ENCODE results near the gene ZSCAN21. TPM values are rescaled to one million over a fixed set of nuclear protein-coding genes. Genes with fewer than 3 reads are reported as not detected.

ZSCAN21 gene
- total and polyA plus RNA-seq, 2 experiments from 2014 or later: 3.4 to 8.2 TPM

GRCh38 chr7:100100420-100101015 lies 50.9 kb downstream of the ZSCAN21 start:
- Histone ChIP-seq H3K4me3 (peak overlapping the region; percentile 94), H4K20me1 (ENCODE audit: insufficient read depth) (no peaks in the 10 kb centered on the region), H3K4me1 (ENCODE audit: insufficient read depth) (peaks cover 5% of the 10 kb centered on the region; the same call in 1 of the 2 replicates), H3K27me3 (replicated peaks; ENCODE audit: insufficient read depth) (no peaks in the 10 kb centered on the region), H2AFZ (peak overlapping the region; percentile 61), H3F3A (ENCODE audit: insufficient read depth) (peaks cover 9% of the 10 kb centered on the region; the same call in 1 of the 2 replicates), H3K9me2 (ENCODE audit: insufficient read depth) (no peaks in the 10 kb centered on the region), H3K36me3 (ENCODE audit: low read depth) (peaks cover 31% of the 10 kb centered on the region; the same call in 1 of the 2 replicates), H3K4me2 (ENCODE audit: unreplicated experiment) (peak overlapping the region; percentile 99), H3K79me2 (ENCODE audit: insufficient read depth) (peaks cover 59% of the 10 kb centered on the region), H3K9me3 (ENCODE audit: low read depth) (no peaks in the 10 kb centered on the region), H3K9ac (peak overlapping the region; percentile 86), H3K27ac (peak overlapping the region; percentile 90)
- TF ChIP-seq EZH2 (IDR thresholded peaks at IDR 0.05; ENCODE audit: insufficient read depth, poor library complexity, severe bottlenecking) (no peak), EZH2phosphoT487 (IDR thresholded peaks at IDR 0.05; ENCODE audit: insufficient read depth, low read depth) (no peak)
- peak; percentile 98 for DNase-seq
- 0 to 1% methylated on average over 43 to 61 of the region's 61 CpGs for WGBS, 2 experiments (ENCODE audit: low coverage in 1 of 2, low lambda C conversion rate in 2 of 2, missing lambda C conversion rate in 2 of 2)
- in situ Hi-C loops (cut with MboI): no loop called here

- H3K27ac ChIP-seq: peak within 1 kb of the TSS; percentile 90
- H3K27me3 ChIP-seq (replicated peaks; ENCODE audit: insufficient read depth): no peaks in the 10 kb centered on the region
- no peaks in the 10 kb centered on the region for H3K9me2 ChIP-seq (ENCODE audit: insufficient read depth)
- peaks cover 5% of the 10 kb centered on the region; the same call in 1 of the 2 replicates for H3K4me1 ChIP-seq (ENCODE audit: insufficient read depth)
- H4K20me1 ChIP-seq (ENCODE audit: insufficient read depth): no peaks in the 10 kb centered on the region
- TF ChIP-seq EZH2phosphoT487 (IDR thresholded peaks at IDR 0.05; ENCODE audit: insufficient read depth, low read depth) (no peak), EZH2 (IDR thresholded peaks at IDR 0.05; ENCODE audit: insufficient read depth, poor library complexity, severe bottlenecking) (no peak)
- no peaks in the 10 kb centered on the region for H3K9me3 ChIP-seq (ENCODE audit: low read depth)
- peak within 1 kb of the TSS; percentile 99 for H3K4me2 ChIP-seq (ENCODE audit: unreplicated experiment)
- H3F3A ChIP-seq (ENCODE audit: insufficient read depth): peaks cover 4% of the 10 kb centered on the region; the same call in 1 of the 2 replicates
- H3K9ac ChIP-seq: peak within 1 kb of the TSS; percentile 86
- peak within 1 kb of the TSS; percentile 94 for H3K4me3 ChIP-seq
- H3K36me3 ChIP-seq (ENCODE audit: low read depth): peaks cover 29% of the 10 kb centered on the region; the same call in 1 of the 2 replicates
- DNase-seq: peak; percentile 99
- in situ Hi-C loops (cut with MboI): no loop called here
- peak within 1 kb of the TSS; percentile 71 for H2AFZ ChIP-seq
- H3K79me2 ChIP-seq (ENCODE audit: insufficient read depth): peaks cover 52% of the 10 kb centered on the region
- whole genome bisulfite sequencing, 2 experiments (ENCODE audit: low coverage in 1 of 2, low lambda C conversion rate in 2 of 2, missing lambda C conversion rate in 2 of 2): 0 to 1% methylated on average over 70 to 76 of the region's 80 CpGs
Measured at GRCh38 chr7:100101016-100101862, 51.7 kb downstream of the ZSCAN21 start, which contains the start of the genes AP4M1 and MCM7. Gene AP4M1, plus strand, starts transcription at chr7:100101643. Its CDS starts 72 bp downstream, at chr7:100101715. Gene MCM7, minus strand, starts transcription at chr7:100101397. Its CDS starts 103 bp downstream, at chr7:100101294.

GRCh38 chr7:100102950-100103840 lies 53.6 kb downstream of the ZSCAN21 start:
- Histone ChIP-seq H3K4me2 (ENCODE audit: unreplicated experiment) (no peak overlapping the region), H3K4me3 (no peak overlapping the region; the same call in 1 of the 2 replicates), H3K9ac (peak overlapping the region; percentile 86; the same call in 1 of the 2 replicates), H3K9me2 (ENCODE audit: insufficient read depth) (no peaks in the 10 kb centered on the region), H3K27me3 (replicated peaks; ENCODE audit: insufficient read depth) (no peaks in the 10 kb centered on the region), H4K20me1 (ENCODE audit: insufficient read depth) (no peaks in the 10 kb centered on the region), H3K9me3 (ENCODE audit: low read depth) (no peaks in the 10 kb centered on the region), H3F3A (ENCODE audit: insufficient read depth) (peaks cover 4% of the 10 kb centered on the region; the same call in 1 of the 2 replicates), H3K27ac (no peak overlapping the region), H3K4me1 (ENCODE audit: insufficient read depth) (peaks cover 5% of the 10 kb centered on the region; the same call in 1 of the 2 replicates), H3K36me3 (ENCODE audit: low read depth) (peaks cover 15% of the 10 kb centered on the region; the same call in 1 of the 2 replicates), H3K79me2 (ENCODE audit: insufficient read depth) (peaks cover 36% of the 10 kb centered on the region), H2AFZ (no peak overlapping the region)
- 84 to 85% methylated on average over 17 of the region's 17 CpGs for WGBS, 2 experiments (ENCODE audit: low coverage in 1 of 2, low lambda C conversion rate in 2 of 2, missing lambda C conversion rate in 2 of 2)
- DNase-seq: no peak
- no peak for TF ChIP-seq EZH2 (IDR thresholded peaks at IDR 0.05; ENCODE audit: insufficient read depth, poor library complexity, severe bottlenecking)
- no peak for TF ChIP-seq EZH2phosphoT487 (IDR thresholded peaks at IDR 0.05; ENCODE audit: insufficient read depth, low read depth)
- in situ Hi-C loops (cut with MboI): no loop called here

Measured in GM23248 (cell line).